Measurements from ENCODE around the gene OR10P1.

- TF ChIP-seq, protein P1, sequence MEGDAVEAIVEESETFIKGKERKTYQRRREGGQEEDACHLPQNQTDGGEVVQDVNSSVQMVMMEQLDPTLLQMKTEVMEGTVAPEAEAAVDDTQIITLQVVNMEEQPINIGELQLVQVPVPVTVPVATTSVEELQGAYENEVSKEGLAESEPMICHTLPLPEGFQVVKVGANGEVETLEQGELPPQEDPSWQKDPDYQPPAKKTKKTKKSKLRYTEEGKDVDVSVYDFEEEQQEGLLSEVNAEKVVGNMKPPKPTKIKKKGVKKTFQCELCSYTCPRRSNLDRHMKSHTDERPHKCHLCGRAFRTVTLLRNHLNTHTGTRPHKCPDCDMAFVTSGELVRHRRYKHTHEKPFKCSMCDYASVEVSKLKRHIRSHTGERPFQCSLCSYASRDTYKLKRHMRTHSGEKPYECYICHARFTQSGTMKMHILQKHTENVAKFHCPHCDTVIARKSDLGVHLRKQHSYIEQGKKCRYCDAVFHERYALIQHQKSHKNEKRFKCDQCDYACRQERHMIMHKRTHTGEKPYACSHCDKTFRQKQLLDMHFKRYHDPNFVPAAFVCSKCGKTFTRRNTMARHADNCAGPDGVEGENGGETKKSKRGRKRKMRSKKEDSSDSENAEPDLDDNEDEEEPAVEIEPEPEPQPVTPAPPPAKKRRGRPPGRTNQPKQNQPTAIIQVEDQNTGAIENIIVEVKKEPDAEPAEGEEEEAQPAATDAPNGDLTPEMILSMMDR (IDR thresholded peaks at IDR 0.05): no peak
- TF ChIP-seq POLR2A (IDR thresholded peaks at IDR 0.05): no peak
Observed at GRCh38 chr12:55664826-55665225, 28.1 kb downstream of the OR10P1 start.

Data from Peyer's patch (tissue), 4 donors.